AG10803 (cell line): Measurements from ENCODE around the gene FAM53C.

Experiments used
- DNase-seq: peaks from one replicate; pipeline ENCODE4 v3.0.0; 2010; ENCODE audit warnings: low read depth
- H3K4me3 ChIP-seq: 2 replicates; pipeline ENCODE4 v1.5.1; 2011; ENCODE audit warnings: mild to moderate bottlenecking, low read length, control low read depth
- TF ChIP-seq, protein P1 (sequence below): conservative IDR thresholded peaks from 2 replicates; pipeline ENCODE4 v1.5.1; 2011; ENCODE audit warnings: mild to moderate bottlenecking, low read length, control low read depth, inconsistent platforms

Gene FAM53C

DNA sequence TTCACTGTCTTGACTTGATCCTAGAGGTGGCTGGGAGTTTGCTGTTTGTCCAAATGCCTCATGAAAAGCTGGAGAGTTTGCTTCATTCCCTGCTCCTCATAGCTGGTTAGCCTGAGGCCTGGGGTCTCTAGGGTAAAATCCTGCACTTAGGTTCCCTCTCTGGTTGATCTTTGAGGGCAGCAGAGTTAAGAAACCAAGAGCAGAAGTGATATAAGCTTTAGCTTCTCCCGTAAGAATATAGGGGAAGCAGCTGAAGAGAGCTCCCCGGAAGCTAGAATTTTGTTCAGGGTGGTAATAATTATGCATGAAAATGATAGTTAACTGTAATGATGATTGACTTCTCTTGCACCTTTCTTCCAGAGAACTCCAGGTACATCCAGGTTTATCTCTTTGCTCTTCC is 1.4 kb downstream of the FAM53C start:
- TF ChIP-seq, protein P1, sequence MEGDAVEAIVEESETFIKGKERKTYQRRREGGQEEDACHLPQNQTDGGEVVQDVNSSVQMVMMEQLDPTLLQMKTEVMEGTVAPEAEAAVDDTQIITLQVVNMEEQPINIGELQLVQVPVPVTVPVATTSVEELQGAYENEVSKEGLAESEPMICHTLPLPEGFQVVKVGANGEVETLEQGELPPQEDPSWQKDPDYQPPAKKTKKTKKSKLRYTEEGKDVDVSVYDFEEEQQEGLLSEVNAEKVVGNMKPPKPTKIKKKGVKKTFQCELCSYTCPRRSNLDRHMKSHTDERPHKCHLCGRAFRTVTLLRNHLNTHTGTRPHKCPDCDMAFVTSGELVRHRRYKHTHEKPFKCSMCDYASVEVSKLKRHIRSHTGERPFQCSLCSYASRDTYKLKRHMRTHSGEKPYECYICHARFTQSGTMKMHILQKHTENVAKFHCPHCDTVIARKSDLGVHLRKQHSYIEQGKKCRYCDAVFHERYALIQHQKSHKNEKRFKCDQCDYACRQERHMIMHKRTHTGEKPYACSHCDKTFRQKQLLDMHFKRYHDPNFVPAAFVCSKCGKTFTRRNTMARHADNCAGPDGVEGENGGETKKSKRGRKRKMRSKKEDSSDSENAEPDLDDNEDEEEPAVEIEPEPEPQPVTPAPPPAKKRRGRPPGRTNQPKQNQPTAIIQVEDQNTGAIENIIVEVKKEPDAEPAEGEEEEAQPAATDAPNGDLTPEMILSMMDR, result no peak
- H3K4me3 ChIP-seq, result peak overlapping the region; percentile 95
- DNase-seq, result no peak

DNA sequence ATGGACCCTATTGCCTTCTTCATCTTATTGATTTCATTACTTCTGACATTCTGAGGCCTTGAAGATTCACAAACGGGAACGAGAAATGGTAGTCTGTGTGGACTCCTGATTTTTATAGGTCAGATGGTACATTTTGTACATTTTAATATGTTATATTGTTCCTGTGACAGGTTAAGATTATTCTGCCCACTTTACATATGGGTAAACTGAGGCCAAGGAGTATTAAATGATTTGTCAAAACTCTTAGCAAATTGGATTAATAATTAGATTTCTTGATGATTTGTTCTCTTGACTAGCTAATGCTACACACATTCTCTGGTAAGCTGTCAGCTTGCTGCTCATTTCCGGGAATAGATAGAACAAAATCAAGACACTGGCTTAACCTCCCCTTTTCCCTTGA is 1.9 kb downstream of the FAM53C start:
- peak overlapping the region; percentile 95 for H3K4me3 ChIP-seq
- no peak for DNase-seq
- TF ChIP-seq, protein P1, result no peak

DNA sequence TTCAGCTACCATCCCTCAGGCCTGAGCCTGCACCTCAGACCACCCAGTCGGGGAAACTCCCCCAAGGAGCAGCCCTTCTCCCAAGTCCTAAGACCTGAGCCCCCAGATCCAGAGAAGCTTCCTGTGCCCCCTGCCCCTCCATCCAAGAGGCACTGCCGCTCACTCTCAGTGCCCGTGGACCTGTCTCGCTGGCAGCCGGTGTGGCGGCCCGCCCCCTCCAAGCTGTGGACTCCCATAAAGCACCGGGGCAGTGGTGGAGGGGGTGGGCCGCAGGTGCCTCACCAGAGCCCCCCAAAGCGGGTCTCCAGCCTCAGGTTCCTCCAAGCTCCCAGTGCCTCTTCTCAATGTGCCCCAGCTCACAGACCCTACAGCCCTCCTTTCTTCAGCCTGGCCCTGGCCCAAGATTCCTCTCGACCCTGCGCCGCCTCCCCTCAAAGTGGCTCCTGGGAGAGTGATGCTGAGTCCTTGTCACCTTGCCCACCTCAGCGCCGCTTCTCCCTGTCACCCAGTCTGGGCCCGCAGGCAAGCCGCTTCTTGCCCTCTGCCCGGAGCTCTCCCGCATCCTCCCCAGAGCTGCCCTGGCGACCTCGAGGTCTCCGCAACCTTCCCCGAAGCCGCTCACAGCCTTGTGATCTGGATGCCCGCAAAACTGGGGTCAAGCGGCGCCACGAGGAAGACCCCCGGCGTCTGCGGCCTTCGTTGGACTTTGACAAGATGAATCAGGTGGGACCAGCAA is 7.0 kb downstream of the FAM53C start:
- TF ChIP-seq, protein P1, result no peak
- DNase-seq, result no peak
- H3K4me3 ChIP-seq, result no peak overlapping the region

DNA sequence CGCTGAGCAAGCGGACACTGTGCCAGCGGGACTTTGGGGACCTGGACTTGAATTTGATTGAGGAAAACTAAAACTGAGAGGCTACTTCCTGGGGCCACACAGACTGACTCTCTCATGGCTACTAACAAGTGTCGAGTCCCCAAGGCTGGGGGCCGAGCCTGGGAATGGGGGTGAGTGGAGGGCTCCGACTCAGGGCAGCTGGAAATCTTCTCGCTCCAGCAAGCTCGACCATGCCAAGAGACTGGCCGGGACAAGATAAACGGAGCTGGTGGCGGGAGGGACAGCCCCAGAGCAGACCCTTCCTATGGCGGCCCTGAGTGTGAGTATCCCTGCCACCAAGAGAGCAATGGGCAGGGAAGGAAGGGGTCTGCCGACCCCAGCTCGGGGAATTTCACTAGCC is 8.8 kb downstream of the FAM53C start:
- no peak overlapping the region for H3K4me3 ChIP-seq
- no peak for DNase-seq
- TF ChIP-seq, protein P1, result no peak

DNA sequence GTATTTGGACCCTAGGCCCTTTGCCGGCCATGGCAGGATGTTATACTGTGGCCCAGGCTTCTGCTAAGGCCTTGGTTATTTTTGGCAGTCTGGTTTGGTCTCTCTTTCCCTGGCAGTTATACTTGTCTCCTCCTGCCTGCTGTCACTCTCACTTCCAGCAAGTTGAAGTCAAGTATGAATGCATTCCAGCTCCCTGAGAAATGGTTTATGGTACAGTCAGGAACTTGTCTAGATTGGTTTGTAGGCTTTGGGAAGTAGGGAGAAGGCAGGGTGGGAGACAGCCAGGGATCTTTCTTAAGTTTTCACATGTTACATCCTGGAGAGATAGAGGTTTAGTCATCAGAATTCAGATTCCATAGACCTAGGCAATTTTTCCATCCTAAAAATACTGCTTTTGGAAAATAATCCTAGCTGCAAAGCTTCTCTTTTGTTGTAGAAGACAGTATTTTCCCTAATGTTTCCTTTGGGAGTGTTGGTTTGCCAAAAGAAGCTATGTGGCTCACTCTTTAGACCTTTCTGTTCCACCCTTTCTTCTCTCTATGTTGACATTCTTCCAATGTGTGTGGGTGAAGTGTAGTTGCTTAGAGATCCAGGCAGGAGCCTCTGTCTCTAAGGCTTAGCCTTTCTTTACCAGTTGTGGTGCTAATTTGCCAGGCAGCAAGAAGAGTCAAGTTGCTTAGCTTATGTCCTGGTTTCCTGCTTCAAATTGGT is 11.9 kb downstream of the FAM53C start:
- H3K4me3 ChIP-seq, result no peak overlapping the region
- DNase-seq, result peak; percentile 29
- TF ChIP-seq, protein P1, result no peak

DNA sequence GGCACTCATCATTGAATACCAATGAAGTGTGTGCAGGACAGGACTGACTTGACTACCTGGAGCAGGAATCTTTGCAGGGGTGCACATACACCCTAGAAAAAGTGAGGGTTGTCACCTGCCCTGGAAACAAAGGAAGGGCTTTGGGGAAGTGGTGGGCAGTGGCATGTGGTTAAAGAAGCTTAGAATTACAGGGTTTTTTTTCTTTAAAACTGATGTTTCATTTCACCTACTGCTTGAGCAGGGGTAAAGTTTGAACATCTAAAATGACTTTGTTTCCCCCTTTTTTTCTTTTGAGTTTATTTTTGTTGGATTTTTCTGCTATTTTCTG is 12.5 kb downstream of the FAM53C start:
- no peak for DNase-seq
- TF ChIP-seq, protein P1, result no peak
- no peak overlapping the region for H3K4me3 ChIP-seq

DNA sequence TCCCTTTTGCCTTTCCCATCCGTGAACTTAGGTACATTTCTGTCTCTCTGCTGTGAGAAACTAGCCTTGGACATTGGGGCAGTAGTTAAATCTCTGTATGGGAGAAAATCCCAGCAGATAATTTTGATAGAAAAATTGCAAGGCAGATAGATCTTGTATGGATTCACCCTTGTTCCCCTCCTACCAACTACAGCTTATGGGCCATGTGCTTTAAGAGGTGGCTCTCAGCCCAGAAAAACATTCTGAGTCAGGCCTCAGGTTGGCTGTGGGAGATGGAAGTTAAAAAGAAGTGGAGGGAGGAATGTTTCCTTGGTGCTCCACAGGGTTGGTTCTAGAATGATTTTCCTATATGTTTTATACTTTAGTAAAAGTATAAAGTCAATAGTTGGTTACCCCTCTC is 13.0 kb downstream of the FAM53C start:
- no peak overlapping the region for H3K4me3 ChIP-seq
- TF ChIP-seq, protein P1, result no peak
- peak; percentile 61 for DNase-seq
